ENCODE data around the gene TMBIM6.
"Not testable (repeated sequence)": the region's sequence is repeated elsewhere in the genome, so short reads cannot be mapped to it uniquely, and the experiment has no call there.

Gene TMBIM6

GRCh38 chr12:49730050-49730449 is 11.3 kb upstream of the TMBIM6 start:
- DNase-seq, result no peak

GRCh38 chr12:49730568-49731101 is 10.7 kb upstream of the TMBIM6 start:
- DNase-seq, result no peak

GRCh38 chr12:49733219-49734017 is 7.9 kb upstream of the TMBIM6 start:
- no peak for DNase-seq

- DNase-seq, result not testable (repeated sequence)
Observed at GRCh38 chr12:49734900-49735299, 6.5 kb upstream of the TMBIM6 start.

GRCh38 chr12:49738721-49739120 is 2.6 kb upstream of the TMBIM6 start:
- not testable (repeated sequence) for DNase-seq

- DNase-seq, result not testable (repeated sequence)
Observed at GRCh38 chr12:49740277-49740676, 1.1 kb upstream of the TMBIM6 start.

- peak; percentile 84 for DNase-seq
Observed at GRCh38 chr12:49741882-49742620, 694 bp downstream of the TMBIM6 start.

GRCh38 chr12:49744363-49744885 is 3.1 kb downstream of the TMBIM6 start:
- DNase-seq, result no peak

- DNase-seq, result no peak
Observed at GRCh38 chr12:49748306-49748705, 6.9 kb downstream of the TMBIM6 start.

GRCh38 chr12:49748800-49749199 is 7.4 kb downstream of the TMBIM6 start:
- no peak for DNase-seq

GRCh38 chr12:49750027-49750995 is 9.0 kb downstream of the TMBIM6 start:
- no peak for DNase-seq

- no peak for DNase-seq
Observed at GRCh38 chr12:49750996-49751393, 9.6 kb downstream of the TMBIM6 start.

GRCh38 chr12:49761677-49762467 is 20.5 kb downstream of the TMBIM6 start:
- no peak for DNase-seq

- DNase-seq, result no peak
Observed at GRCh38 chr12:49762468-49762847, 21.1 kb downstream of the TMBIM6 start.

- DNase-seq, result peak; percentile 83
Observed at GRCh38 chr12:49763006-49763591, 21.7 kb downstream of the TMBIM6 start.

- no peak for DNase-seq
Observed at GRCh38 chr12:49764126-49764525, 22.8 kb downstream of the TMBIM6 start.

- no peak for DNase-seq
Observed at GRCh38 chr12:49766115-49766455, 24.7 kb downstream of the TMBIM6 start.

GRCh38 chr12:49767333-49767732 is 26.0 kb downstream of the TMBIM6 start:
- no peak for DNase-seq

GRCh38 chr12:49773102-49773501 is 31.7 kb downstream of the TMBIM6 start:
- DNase-seq, result not testable (repeated sequence)

- DNase-seq, result peak; percentile 45
Observed at GRCh38 chr12:49776413-49776812, 35.1 kb downstream of the TMBIM6 start.

GRCh38 chr12:49776858-49777257 is 35.5 kb downstream of the TMBIM6 start:
- DNase-seq, result no peak

Measured in activated T-cell treated with anti-CD3 and anti-CD28 coated beads, Interleukin-2, amount 50 U/mL, for 1 hour (primary cell).